AG09309 (cell line): ENCODE data around the gene BRINP1.
A peak's percentile ranks its signal among the peaks of the same experiment; 100 is the strongest.

Experiments
- DNase-seq: peaks from one replicate; pipeline ENCODE4 v3.0.0-alpha.2; 2010; ENCODE audit warnings: low read depth
- H3K4me3 ChIP-seq: 2 replicates; pipeline ENCODE4 v1.5.1; 2011; ENCODE audit warnings: mild to moderate bottlenecking, low read depth, low read length, moderate library complexity; ENCODE audit not compliant: control insufficient read depth
- TF ChIP-seq, protein P1 (sequence below): IDR thresholded peaks from 2 replicates; pipeline ENCODE4 v1.5.1; 2011; ENCODE audit warnings: mild to moderate bottlenecking, low read depth, low read length, inconsistent platforms; ENCODE audit not compliant: insufficient read depth, control insufficient read depth; ENCODE audit errors: missing control alignments

The BRINP1 gene

GRCh38 chr9:119368179-119368578 is 1.1 kb downstream of the BRINP1 start:
- DNase-seq, result no peak
- TF ChIP-seq, protein P1, sequence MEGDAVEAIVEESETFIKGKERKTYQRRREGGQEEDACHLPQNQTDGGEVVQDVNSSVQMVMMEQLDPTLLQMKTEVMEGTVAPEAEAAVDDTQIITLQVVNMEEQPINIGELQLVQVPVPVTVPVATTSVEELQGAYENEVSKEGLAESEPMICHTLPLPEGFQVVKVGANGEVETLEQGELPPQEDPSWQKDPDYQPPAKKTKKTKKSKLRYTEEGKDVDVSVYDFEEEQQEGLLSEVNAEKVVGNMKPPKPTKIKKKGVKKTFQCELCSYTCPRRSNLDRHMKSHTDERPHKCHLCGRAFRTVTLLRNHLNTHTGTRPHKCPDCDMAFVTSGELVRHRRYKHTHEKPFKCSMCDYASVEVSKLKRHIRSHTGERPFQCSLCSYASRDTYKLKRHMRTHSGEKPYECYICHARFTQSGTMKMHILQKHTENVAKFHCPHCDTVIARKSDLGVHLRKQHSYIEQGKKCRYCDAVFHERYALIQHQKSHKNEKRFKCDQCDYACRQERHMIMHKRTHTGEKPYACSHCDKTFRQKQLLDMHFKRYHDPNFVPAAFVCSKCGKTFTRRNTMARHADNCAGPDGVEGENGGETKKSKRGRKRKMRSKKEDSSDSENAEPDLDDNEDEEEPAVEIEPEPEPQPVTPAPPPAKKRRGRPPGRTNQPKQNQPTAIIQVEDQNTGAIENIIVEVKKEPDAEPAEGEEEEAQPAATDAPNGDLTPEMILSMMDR, result no peak
- H3K4me3 ChIP-seq, result peak overlapping the region; percentile 17

GRCh38 chr9:119367683-119368075 is 1.6 kb downstream of the BRINP1 start:
- TF ChIP-seq, protein P1, result no peak
- H3K4me3 ChIP-seq, result no peak overlapping the region
- no peak for DNase-seq

DNA sequence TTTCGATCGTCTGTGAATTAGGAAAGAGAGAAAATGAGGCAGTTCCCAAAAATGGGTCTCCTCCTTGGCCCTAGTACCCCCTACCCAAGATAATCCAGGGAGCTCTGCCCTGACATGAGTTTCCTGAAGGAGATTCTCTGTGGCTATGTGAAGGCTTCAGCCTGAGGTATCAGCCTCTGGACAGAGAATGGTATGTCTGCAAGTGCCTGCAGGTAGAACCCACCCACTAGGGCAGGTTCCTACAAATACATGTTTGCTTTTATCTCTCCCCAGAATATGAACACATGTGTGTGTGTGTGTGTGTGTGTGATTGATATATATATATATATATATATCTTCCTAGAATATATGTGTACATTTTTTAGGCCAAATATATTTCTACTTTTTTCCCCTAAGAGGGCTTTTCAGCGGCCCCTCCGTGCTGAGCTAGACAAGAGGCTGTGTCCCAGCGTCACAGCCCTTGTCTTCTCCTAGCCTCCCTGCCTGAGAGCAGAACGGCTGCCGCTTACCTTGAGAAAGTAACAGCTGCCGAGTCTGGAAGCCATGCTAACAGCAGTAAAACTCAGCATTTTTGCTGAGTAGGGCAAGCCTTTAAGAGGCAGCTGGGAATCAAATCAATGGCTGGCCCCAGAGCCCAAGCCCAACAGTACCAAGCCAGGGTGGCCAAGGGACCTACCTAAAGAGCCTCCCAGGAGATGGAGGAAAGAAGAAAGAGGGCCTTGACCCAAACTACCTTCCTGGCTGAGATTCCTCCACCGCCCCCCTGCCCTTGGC is 2.1 kb downstream of the BRINP1 start:
- TF ChIP-seq, protein P1, result no peak
- no peak overlapping the region for H3K4me3 ChIP-seq
- no peak for DNase-seq

DNA sequence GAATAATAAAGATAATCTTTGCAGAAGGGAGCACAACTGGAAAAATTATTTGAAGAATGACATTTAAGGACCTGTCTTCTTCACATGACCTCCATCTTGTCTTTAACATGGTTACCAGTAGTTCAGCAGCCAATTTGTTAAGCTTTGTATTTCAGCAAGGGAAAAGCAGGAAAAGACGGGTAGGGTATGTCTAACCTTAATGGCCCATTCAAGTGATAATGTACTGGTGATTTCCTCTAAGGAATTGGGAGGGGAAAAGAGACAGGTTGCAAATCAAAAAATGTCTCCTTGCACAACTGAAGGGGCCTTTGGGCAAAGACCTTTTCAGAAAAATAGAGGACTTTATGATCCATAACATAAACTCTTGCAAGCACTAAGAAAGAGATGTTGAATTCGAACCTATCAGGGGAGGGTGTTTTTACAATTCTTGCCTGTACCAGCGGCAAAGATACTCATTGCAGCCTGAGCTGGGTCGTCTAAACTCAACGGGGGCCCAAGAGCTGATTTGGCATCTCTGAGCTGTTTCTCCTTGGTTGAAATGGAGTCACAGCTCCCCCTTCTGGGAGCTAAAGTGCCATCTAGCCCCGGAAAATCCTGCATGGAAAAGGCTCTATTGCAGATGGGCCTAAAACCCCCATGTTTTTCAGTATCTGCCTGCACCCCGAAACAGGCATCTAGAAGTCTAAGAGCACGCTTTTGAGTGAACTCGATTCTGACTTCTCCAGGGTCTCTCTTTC is 3.8 kb downstream of the BRINP1 start:
- TF ChIP-seq, protein P1, result peak; percentile 60
- no peak overlapping the region for H3K4me3 ChIP-seq
- no peak for DNase-seq

DNA sequence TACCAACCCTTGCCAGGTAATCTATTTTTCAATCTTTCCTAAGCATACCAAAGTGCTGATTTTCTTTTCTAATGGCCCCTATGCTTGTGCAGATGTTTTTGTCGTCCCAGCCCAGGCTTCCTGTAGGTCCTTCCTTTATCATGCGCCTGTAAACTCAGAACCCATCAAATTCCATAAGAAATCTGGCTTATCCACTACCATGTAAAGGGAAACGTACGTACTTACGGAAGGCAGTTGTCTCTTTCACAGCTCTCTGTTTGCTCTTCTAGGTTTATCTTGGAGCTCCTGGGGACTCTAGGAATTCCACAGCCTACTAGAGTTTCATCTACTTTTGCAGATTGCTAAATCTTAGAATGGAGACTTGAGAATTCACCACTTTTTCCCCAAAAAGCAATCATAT is 9.0 kb downstream of the BRINP1 start:
- H3K4me3 ChIP-seq, result no peak overlapping the region
- TF ChIP-seq, protein P1, result no peak

DNA sequence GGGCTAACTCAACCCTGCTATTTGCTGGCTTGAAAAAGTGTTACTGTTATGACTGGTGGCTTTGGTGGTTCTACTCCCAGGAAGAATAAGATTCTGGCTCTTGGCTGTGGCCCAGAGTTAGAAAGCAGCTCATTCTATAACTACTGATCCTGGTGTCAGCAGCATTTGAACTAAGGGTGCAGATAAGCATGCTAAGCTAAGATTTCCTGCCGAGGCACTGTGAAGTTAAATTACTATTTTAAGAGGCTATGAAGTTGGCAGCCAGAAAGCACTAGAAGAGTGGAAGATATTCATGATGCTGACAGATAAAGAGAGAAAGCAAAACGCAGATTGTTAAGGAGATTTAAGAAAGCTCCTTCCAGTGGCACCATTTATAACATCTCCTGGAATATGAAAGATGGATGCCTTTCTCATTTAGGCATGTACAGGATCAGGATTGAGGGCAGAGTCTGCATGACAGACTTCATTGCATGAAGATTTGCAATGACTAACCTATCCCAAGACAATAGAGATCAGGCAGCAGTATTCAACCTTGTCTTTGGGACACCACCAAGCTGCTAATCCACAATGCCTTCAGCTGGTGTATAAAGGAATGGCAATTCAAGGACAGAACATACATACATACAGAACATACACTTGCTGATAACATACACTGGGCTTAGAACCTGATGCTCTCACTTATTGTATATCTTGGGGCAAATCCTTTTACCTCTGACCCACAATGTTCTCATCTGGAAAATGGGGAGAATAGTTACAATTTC is 11.7 kb downstream of the BRINP1 start:
- H3K4me3 ChIP-seq, result no peak overlapping the region
- DNase-seq, result no peak
- TF ChIP-seq, protein P1, result no peak

More for the DNA sequence above, 9.0 kb downstream of the BRINP1 start:
- DNase-seq, result no peak
